Measurements from ENCODE around the gene SLC44A4.

DNA sequence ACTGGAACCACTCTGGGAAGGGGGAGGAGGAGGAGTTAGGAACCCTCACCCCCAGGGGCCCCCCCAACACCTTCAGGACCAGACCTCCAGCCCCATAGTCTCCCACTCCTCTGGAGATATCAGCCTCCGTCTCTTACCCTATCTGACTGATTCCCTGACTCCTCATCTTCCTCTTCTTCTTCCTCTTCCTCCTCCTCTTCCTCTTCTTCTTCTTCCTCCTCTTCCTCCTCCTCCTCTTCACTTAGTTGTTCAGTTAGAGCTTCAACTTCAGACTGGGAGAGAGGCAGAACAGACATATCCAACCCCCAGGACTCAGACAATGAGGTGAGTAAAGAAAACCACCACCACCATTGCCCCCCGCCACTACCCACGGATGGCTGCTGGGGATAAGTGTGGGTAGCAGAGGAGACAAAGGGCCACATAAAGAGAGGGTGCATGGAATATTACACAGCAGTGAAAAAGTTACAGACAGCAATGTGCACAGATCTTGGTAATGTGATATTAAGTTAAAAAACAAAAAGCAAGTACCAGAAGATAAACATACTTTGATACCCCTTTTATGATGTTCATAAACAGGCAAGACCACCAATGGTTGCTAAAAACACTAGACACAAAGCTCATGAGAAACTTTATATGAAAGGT, 10.7 kb upstream of the SLC44A4 start:
- TF ChIP-seq, protein P1, sequence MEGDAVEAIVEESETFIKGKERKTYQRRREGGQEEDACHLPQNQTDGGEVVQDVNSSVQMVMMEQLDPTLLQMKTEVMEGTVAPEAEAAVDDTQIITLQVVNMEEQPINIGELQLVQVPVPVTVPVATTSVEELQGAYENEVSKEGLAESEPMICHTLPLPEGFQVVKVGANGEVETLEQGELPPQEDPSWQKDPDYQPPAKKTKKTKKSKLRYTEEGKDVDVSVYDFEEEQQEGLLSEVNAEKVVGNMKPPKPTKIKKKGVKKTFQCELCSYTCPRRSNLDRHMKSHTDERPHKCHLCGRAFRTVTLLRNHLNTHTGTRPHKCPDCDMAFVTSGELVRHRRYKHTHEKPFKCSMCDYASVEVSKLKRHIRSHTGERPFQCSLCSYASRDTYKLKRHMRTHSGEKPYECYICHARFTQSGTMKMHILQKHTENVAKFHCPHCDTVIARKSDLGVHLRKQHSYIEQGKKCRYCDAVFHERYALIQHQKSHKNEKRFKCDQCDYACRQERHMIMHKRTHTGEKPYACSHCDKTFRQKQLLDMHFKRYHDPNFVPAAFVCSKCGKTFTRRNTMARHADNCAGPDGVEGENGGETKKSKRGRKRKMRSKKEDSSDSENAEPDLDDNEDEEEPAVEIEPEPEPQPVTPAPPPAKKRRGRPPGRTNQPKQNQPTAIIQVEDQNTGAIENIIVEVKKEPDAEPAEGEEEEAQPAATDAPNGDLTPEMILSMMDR (IDR thresholded peaks at IDR 0.05), result no peak
- no peak for TF ChIP-seq POLR2A (IDR thresholded peaks at IDR 0.05)
